Activated CD8-positive, alpha-beta memory T cell treated with anti-CD3 and anti-CD28 coated beads, Interleukin-2, amount 10 ng/mL, durations not matched to agents 7 days and 5 days (primary cell): ENCODE measurements around the gene CDON. TPM values are rescaled to one million over a fixed set of nuclear protein-coding genes. Genes with fewer than 3 reads are reported as not detected.

ENCODE experiments used
- ATAC-seq: fragments of 150-1000 bp; cut with Tn5 transposase; one replicate; pipeline ENCODE4 v1.10.0; 2021; ENCODE audit warnings: moderate library complexity
- CTCF ChIA-PET: fragments of 350-600 bp; sonication (Branson Sonifier 250); formaldehyde crosslinking; loops from one replicate; lab custom pipeline; 2021; ENCODE audit warnings: antibody characterized with exemption; lab: Charles Lee
- DNase-seq: peaks from one replicate; pipeline ENCODE4 v3.0.0-alpha.2; 2020
- H3K27ac Mint-ChIP-seq: one replicate; pipeline ENCODE4 v1.8.0; 2021; ENCODE audit warnings: mild to moderate bottlenecking, mixed read lengths
- H3K27me3 Mint-ChIP-seq: one replicate; pipeline ENCODE4 v1.8.0; 2021; ENCODE audit warnings: mixed read lengths
- H3K36me3 Mint-ChIP-seq: one replicate; pipeline ENCODE4 v1.8.0; 2021; ENCODE audit warnings: mild to moderate bottlenecking, mixed read lengths
- H3K4me1 Mint-ChIP-seq: one replicate; pipeline ENCODE4 v1.8.0; 2021; ENCODE audit warnings: mixed read lengths
- H3K4me3 Mint-ChIP-seq: one replicate; pipeline ENCODE4 v1.8.0; 2021; ENCODE audit warnings: mild to moderate bottlenecking, moderate library complexity, mixed read lengths
- H3K9me3 Mint-ChIP-seq: one replicate; pipeline ENCODE4 v1.8.0; 2022; ENCODE audit warnings: low read depth, mixed read lengths
- total RNA-seq, 2 experiments: library from RNA; stranded (reverse); gene quantifications; one replicate each; pipeline ENCODE4 v1.2.3, GENCODE V29; 2021

CDON gene
- total RNA-seq, 2 experiments from 2014 or later: 1.5 to 1.8 TPM

- no peaks in the 10 kb centered on the region for H3K9me3 Mint-ChIP-seq
- H3K27me3 Mint-ChIP-seq: peaks cover 37% of the 10 kb centered on the region
- peak; percentile 63 for ATAC-seq
- no peak overlapping the region for H3K4me3 Mint-ChIP-seq
- no peak overlapping the region for H3K27ac Mint-ChIP-seq
- peak; percentile 68 for DNase-seq
- H3K4me1 Mint-ChIP-seq: peaks cover 13% of the 10 kb centered on the region
- no peaks in the 10 kb centered on the region for H3K36me3 Mint-ChIP-seq
- CTCF ChIA-PET: interaction anchor here (1.3 kb wide), 1 partner anchor 12 kb away, joined by 3 read pairs; the partner anchor contains the start of gene VSIG10L2
These were observed 129.4 kb downstream of the CDON start for GRCh38 chr11:125933030-125933813.

GRCh38 chr11:125932301-125932700 is 130.4 kb downstream of the CDON start:
- CTCF ChIA-PET: interaction anchor here (1.0 to 1.7 kb wide), 2 partner anchors 9 to 262 kb away, joined by 3 to 4 read pairs; no protein-coding TSS in a partner anchor
- Mint-ChIP-seq H3K27ac (no peak overlapping the region), H3K4me1 (peaks cover 13% of the 10 kb centered on the region), H3K36me3 (no peaks in the 10 kb centered on the region), H3K9me3 (no peaks in the 10 kb centered on the region), H3K27me3 (peaks cover 38% of the 10 kb centered on the region), H3K4me3 (no peak overlapping the region)
- DNase-seq (no peak), ATAC-seq (no peak)

DNA sequence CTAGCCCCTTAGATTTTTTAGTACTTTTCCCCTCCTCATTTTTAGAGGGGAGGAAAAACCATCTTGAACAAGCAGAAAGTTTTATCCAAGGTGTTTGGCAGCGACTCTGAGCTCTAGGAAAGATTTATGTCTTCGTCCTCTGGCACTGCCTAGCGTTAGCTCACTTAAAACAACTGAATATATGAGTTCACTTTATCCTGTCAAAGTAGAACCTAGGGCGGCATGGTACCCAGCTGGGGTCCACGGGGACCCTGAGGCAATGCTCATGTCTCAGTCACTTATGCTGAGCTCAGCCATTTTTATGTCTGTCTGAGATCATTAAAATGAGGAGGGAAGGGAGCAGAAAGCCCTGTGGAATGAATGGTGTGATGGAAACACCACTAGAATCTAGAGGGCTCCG is 131.0 kb downstream of the CDON start:
- Mint-ChIP-seq H3K27ac (no peak overlapping the region), H3K36me3 (no peaks in the 10 kb centered on the region), H3K4me3 (no peak overlapping the region), H3K4me1 (peaks cover 13% of the 10 kb centered on the region), H3K9me3 (no peaks in the 10 kb centered on the region), H3K27me3 (peaks cover 44% of the 10 kb centered on the region)
- CTCF ChIA-PET: interaction anchor here (1.0 to 1.7 kb wide), 3 partner anchors 10 to 262 kb away, joined by 3 to 4 read pairs (median 4); no protein-coding TSS in a partner anchor
- ATAC-seq: no peak
- no peak for DNase-seq

- CTCF ChIA-PET: interaction anchor here (1.1 to 1.7 kb wide), 2 partner anchors 11 to 263 kb away, joined by 4 read pairs; no protein-coding TSS in a partner anchor
These were observed 131.6 kb downstream of the CDON start for GRCh38 chr11:125931116-125931515.

DNA sequence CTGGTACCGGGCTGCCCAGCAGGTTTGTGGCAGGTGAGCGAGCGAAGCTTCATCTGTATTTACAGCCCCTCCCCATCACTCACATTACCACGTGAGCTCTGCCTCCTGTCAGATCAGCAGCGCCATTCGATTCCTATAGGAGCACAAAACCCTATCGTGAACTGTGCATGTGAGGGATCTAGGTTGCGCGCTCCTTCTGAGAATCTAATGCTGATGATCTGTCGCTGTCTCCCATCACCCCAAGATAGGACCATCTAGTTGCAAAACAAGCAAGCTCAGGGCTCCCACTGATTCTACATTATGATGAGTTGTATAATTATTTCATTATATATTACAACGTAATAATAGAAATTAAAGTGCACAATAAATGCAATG is 132.6 kb downstream of the CDON start:
- H3K9me3 Mint-ChIP-seq: no peaks in the 10 kb centered on the region
- no peak for ATAC-seq
- CTCF ChIA-PET: interaction anchor here (0.6 to 0.9 kb wide), 2 partner anchors 9 to 12 kb away, joined by 3 to 4 read pairs; no protein-coding TSS in a partner anchor

More at GRCh38 chr11:125931116-125931515, 131.6 kb downstream of the CDON start:
- H3K9me3 Mint-ChIP-seq: no peaks in the 10 kb centered on the region
- ATAC-seq (no peak), DNase-seq (no peak)
- H3K36me3 Mint-ChIP-seq: no peaks in the 10 kb centered on the region
- no peak overlapping the region for H3K4me3 Mint-ChIP-seq
- peaks cover 13% of the 10 kb centered on the region for H3K4me1 Mint-ChIP-seq
- H3K27ac Mint-ChIP-seq: no peak overlapping the region
- H3K27me3 Mint-ChIP-seq: peaks cover 48% of the 10 kb centered on the region

DNA sequence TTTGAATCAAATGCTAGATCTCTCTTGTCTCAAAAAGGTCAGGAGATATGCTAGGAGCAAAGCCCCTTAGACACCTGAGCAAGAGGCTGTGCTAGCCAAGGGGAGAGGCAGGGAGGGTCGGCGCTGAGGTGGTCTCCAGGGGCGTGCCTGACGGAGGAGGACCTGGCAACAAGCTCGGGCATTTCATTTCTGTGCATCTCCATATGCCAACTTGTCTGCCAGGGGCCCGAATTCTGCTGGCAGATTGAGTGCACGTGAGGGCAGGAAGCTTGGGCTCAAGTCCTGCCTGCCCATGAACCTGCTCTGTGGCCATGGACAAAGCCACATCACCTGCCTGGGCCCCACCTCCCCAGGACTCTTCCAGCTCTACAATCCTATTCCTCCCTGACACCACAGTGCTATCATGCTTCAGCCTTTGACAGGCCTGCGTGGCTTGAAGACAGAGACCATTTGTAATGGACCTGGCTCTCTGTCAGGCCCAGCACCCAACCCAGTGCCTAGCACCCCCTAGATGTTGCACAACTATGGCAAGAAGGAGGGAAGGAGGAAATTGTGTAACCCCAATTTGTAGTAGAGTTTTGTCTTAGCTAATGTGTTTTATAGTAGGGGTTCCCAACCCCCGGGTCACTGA is 133.1 kb downstream of the CDON start:
- Mint-ChIP-seq H3K27me3 (peaks cover 51% of the 10 kb centered on the region), H3K4me3 (no peak overlapping the region), H3K27ac (no peak overlapping the region), H3K36me3 (no peaks in the 10 kb centered on the region), H3K4me1 (peaks cover 13% of the 10 kb centered on the region), H3K9me3 (no peaks in the 10 kb centered on the region)
- ATAC-seq (no peak), DNase-seq (no peak)
- CTCF ChIA-PET: interaction anchor here (0.6 to 0.9 kb wide), 2 partner anchors 9 to 13 kb away, joined by 3 to 4 read pairs; no protein-coding TSS in a partner anchor

More for the DNA sequence above, 132.6 kb downstream of the CDON start:
- H3K27ac Mint-ChIP-seq: no peak overlapping the region
- peaks cover 13% of the 10 kb centered on the region for H3K4me1 Mint-ChIP-seq
- H3K4me3 Mint-ChIP-seq: no peak overlapping the region
- H3K27me3 Mint-ChIP-seq: peaks cover 49% of the 10 kb centered on the region
- H3K36me3 Mint-ChIP-seq: no peaks in the 10 kb centered on the region
- no peak for DNase-seq

DNA sequence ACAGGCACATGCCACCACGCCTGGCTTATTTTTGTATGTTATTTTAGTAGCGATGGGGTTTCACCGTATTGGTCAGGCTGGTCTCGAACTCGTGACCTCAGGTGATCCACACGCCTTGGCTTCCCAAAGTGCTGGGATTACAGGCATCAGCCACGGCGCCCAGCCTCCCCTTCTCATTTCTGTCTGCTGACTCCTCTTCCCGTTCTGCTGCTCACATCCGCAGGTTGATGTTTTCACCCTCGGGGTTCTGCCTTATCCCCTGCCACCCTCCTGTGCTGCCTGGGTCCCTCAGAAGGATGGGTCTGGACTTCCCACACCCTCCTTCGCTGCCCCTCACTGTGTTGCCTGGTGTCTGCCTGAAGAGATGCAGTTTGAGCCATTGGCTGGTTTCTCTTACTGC is 136.0 kb downstream of the CDON start:
- no peak overlapping the region for H3K27ac Mint-ChIP-seq
- no peak overlapping the region for H3K4me3 Mint-ChIP-seq
- H3K27me3 Mint-ChIP-seq: peaks cover 38% of the 10 kb centered on the region
- no peaks in the 10 kb centered on the region for H3K36me3 Mint-ChIP-seq
- DNase-seq (no peak), ATAC-seq (no peak)
- no peaks in the 10 kb centered on the region for H3K4me1 Mint-ChIP-seq
- CTCF ChIA-PET: interaction anchor here (1.7 kb wide), 1 partner anchor 267 kb away, joined by 4 read pairs; no protein-coding TSS in a partner anchor
- H3K9me3 Mint-ChIP-seq: no peaks in the 10 kb centered on the region

DNA sequence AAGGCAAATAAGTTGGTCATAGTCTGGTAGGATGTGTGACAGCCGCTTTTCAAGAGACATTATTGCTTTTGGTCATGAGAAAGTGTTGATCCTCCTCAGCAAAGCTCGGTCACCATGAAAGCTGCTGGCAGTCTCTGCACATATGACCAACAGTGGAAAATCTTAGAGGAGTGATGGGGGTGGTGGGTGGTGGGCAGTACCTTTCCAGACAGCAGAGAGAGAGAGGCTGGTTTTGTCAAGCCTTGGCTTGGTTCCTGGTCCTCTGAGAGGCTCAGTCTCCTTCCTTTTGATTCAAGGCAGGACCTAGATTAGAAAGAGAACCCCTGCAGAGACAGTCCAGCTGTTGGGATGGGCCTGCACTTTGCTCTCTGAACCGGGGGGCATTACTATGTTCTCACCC is 136.9 kb downstream of the CDON start:
- no peaks in the 10 kb centered on the region for H3K9me3 Mint-ChIP-seq
- H3K27me3 Mint-ChIP-seq: peaks cover 32% of the 10 kb centered on the region
- CTCF ChIA-PET: interaction anchor here (1.2 to 1.7 kb wide), 2 partner anchors 268 to 269 kb away, joined by 4 read pairs; no protein-coding TSS in a partner anchor
- no peak for ATAC-seq
- no peak for DNase-seq
- H3K4me3 Mint-ChIP-seq: no peak overlapping the region
- no peak overlapping the region for H3K27ac Mint-ChIP-seq
- no peaks in the 10 kb centered on the region for H3K36me3 Mint-ChIP-seq
- no peaks in the 10 kb centered on the region for H3K4me1 Mint-ChIP-seq

DNA sequence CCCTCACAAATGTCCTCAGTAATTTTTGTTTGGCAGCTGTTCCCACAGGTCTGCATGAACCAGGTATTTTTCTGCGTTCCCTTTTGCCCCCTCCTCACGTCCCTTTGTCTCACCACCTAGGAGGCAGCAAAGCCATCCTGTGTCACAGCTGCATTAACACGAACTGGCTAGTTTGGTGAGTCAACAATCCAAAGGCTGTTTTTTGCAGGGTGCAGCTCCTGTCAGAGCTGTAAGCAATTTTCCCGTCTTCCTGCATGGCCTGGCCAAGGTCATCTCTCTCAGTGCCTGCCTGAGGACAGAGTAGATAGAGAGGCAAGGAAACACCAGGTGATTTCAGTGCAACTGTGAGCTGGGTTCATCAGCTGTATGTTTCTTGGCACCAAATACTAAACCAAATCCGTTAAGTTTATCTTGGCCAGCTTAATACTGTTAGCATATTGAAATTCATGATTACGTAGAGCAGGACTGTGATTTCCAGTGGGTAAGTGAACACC is 137.4 kb downstream of the CDON start:
- no peak overlapping the region for H3K4me3 Mint-ChIP-seq
- CTCF ChIA-PET: interaction anchor here (1.2 to 1.7 kb wide), 2 partner anchors 268 to 270 kb away, joined by 4 read pairs; no protein-coding TSS in a partner anchor
- no peak overlapping the region for H3K27ac Mint-ChIP-seq
- peak; percentile 5 for DNase-seq
- no peak for ATAC-seq
- peaks cover 29% of the 10 kb centered on the region for H3K27me3 Mint-ChIP-seq
- no peaks in the 10 kb centered on the region for H3K4me1 Mint-ChIP-seq
- no peaks in the 10 kb centered on the region for H3K9me3 Mint-ChIP-seq
- H3K36me3 Mint-ChIP-seq: no peaks in the 10 kb centered on the region

- no peaks in the 10 kb centered on the region for H3K36me3 Mint-ChIP-seq
- peaks cover 29% of the 10 kb centered on the region for H3K27me3 Mint-ChIP-seq
These were observed 138.2 kb downstream of the CDON start for GRCh38 chr11:125924384-125925007.

GRCh38 chr11:125923633-125924032 is 139.0 kb downstream of the CDON start:
- ATAC-seq (no peak), DNase-seq (peak; percentile 18)
- Mint-ChIP-seq H3K36me3 (no peaks in the 10 kb centered on the region), H3K27ac (no peak overlapping the region), H3K9me3 (no peaks in the 10 kb centered on the region), H3K27me3 (peaks cover 26% of the 10 kb centered on the region), H3K4me3 (no peak overlapping the region), H3K4me1 (no peaks in the 10 kb centered on the region)
- CTCF ChIA-PET: interaction anchor here (0.6 to 2.1 kb wide), 6 partner anchors 10 to 345 kb away, joined by 3 to 24 read pairs (median 3); partner anchors contain the start of genes FOXRED1 and SRPRA

More at GRCh38 chr11:125924384-125925007, 138.2 kb downstream of the CDON start:
- Mint-ChIP-seq H3K4me3 (no peak overlapping the region), H3K4me1 (no peaks in the 10 kb centered on the region), H3K27ac (no peak overlapping the region), H3K9me3 (no peaks in the 10 kb centered on the region)
- CTCF ChIA-PET: interaction anchor here (1.2 to 2.1 kb wide), 3 partner anchors 269 to 344 kb away, joined by 3 to 24 read pairs (median 4); partner anchors contain the start of genes FOXRED1 and SRPRA
- DNase-seq (peak; percentile 23), ATAC-seq (no peak)

GRCh38 chr11:125923012-125923579 is 139.6 kb downstream of the CDON start:
- H3K9me3 Mint-ChIP-seq: no peaks in the 10 kb centered on the region
- ATAC-seq: peak; percentile 90
- H3K27ac Mint-ChIP-seq: no peak overlapping the region
- no peaks in the 10 kb centered on the region for H3K4me1 Mint-ChIP-seq
- CTCF ChIA-PET: interaction anchor here (0.6 to 2.1 kb wide), 8 partner anchors 10 to 346 kb away, joined by 3 to 24 read pairs (median 3); partner anchors contain the start of genes FOXRED1 and SRPRA
- no peaks in the 10 kb centered on the region for H3K36me3 Mint-ChIP-seq
- peak; percentile 73 for DNase-seq
- H3K4me3 Mint-ChIP-seq: no peak overlapping the region
- peaks cover 25% of the 10 kb centered on the region for H3K27me3 Mint-ChIP-seq
